Adipocyte (in vitro differentiated cells): ENCODE measurements around the gene AGPAT2.
"Not testable (repeated sequence)": the region's sequence is repeated elsewhere in the genome, so short reads cannot be mapped to it uniquely, and the experiment has no call there.

Source experiments
- DNase-seq: peaks from one replicate; pipeline ENCODE4 v3.0.0-alpha.2; 2015; ENCODE audit warnings: low read depth
- H3K27me3 ChIP-seq: replicated peaks from 2 replicates; pipeline ENCODE4 v1.7.0; 2013; ENCODE audit warnings: mild to moderate bottlenecking, low read length, moderate library complexity; ENCODE audit not compliant: control insufficient read depth, insufficient read depth
- H3K36me3 ChIP-seq: 2 replicates; pipeline ENCODE4 v1.7.0; 2013; ENCODE audit warnings: low read length, mild to moderate bottlenecking, moderate library complexity; ENCODE audit not compliant: control insufficient read depth, insufficient read depth, severe bottlenecking
- H3K4me1 ChIP-seq: 2 replicates; pipeline ENCODE4 v1.7.0; 2013; ENCODE audit warnings: mild to moderate bottlenecking, low read length, moderate library complexity; ENCODE audit not compliant: control insufficient read depth, insufficient read depth
- H3K4me3 ChIP-seq: 2 replicates; pipeline ENCODE4 v1.7.0; 2013; ENCODE audit warnings: mild to moderate bottlenecking, low read length, moderate library complexity
- H3K9ac ChIP-seq: 2 replicates; pipeline ENCODE4 v1.7.0; 2013; ENCODE audit warnings: mild to moderate bottlenecking, low read length, moderate library complexity
- H3K9me3 ChIP-seq: 2 replicates; pipeline ENCODE4 v1.7.0; 2013; ENCODE audit warnings: mild to moderate bottlenecking, low read length, moderate library complexity; ENCODE audit not compliant: control insufficient read depth

Gene AGPAT2

DNA sequence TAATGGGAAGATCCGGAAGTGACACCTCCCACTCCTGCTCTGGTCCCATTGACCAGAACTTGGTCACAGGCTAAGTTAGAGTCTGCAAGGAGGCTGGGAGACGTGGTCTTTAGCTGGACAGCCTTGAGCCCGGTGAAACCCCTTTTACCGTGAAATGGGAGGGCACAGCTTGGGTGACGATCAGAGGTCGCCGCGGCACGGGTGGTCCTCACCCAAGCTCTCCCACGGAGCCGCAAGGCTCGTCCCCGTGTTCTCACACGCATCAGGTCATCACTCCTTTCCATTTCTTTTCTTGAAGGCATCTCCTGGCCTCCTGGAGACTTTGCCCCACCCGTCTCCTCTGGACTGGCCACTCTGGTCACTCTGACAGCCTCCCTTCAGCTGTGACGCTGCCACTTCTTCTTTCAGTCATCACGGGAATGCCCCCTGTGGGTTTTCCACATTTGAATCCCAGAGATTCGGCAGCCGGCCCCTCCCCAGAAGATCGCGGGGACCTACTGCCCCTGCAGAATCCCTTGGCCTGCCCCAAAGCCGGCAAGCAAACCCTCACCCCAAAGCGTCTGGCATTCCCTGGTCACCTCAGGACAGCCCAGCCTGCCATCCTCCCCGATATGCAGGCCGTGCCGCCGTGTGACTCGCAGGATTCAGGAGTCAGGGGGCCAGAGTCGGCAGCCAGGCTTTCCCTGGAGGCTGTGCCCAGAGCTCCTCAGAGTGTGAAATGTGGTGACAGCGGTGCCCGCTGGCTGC, 43.5 kb downstream of the AGPAT2 start:
- Histone ChIP-seq H3K4me3 (no peak overlapping the region), H3K27me3 (peaks cover 23% of the 10 kb centered on the region), H3K36me3 (no peaks in the 10 kb centered on the region), H3K4me1 (peaks cover 21% of the 10 kb centered on the region), H3K9me3 (no peaks in the 10 kb centered on the region), H3K9ac (no peak overlapping the region)
- DNase-seq = no peak

GRCh38 chr9:136642439-136642921, 44.8 kb downstream of the AGPAT2 start:
- Histone ChIP-seq H3K36me3 (no peaks in the 10 kb centered on the region), H3K9ac (no peak overlapping the region), H3K4me3 (no peak overlapping the region), H3K9me3 (no peaks in the 10 kb centered on the region), H3K27me3 (peaks cover 27% of the 10 kb centered on the region), H3K4me1 (peaks cover 21% of the 10 kb centered on the region)
- no peak for DNase-seq

DNA sequence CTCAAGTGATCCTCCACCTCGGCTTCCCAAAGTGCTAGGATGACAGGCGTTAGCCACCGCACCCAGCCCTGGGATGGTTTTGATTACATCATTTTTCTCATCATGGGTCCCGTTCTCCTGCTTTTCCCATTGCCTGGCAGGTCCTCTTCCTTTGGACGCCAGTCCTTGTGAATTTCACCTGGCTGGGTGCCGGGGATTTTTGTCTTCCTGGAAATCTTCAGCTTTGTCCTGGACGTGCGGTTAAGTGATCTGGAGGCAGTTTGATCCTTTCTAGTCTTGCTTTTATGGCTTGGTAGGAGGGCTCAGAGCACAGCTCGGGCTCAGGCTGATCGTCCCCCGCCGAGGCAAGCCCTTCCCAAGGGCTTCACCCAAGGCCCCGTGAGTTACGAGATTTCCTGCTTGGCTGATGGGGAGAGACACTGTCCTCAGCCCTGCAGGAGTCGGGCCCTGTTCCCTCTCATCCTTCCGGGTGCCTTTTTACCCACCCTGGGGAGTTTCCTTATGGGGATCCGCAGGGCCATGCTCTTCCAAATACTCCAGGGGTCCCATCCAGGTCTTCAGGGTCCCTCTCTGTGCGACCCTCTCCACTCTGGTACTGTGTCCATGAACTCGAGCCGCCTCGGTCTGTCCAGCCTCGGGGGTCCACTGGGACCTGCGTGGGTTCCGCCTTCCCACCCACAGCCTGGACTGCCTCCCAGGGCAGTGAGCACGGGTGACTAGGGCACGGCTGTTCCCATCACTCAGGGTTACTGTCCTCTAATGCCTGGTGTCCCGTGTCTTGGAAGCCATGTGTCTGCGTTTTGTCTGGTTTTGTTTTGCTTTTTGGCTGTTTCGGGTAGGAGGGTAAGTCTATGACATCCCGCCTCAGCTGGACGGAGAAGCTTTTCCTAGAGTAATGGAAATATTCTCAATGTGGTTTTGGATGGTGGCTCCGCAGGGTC, 46.8 kb downstream of the AGPAT2 start:
- H3K9me3 ChIP-seq = no peaks in the 10 kb centered on the region
- H3K27me3 ChIP-seq = peaks cover 29% of the 10 kb centered on the region
- no peaks in the 10 kb centered on the region for H3K36me3 ChIP-seq
- DNase-seq = no peak
- peaks cover 21% of the 10 kb centered on the region for H3K4me1 ChIP-seq
- H3K4me3 ChIP-seq = no peak overlapping the region
- H3K9ac ChIP-seq = no peak overlapping the region

- peak; percentile 26 for DNase-seq
- peaks cover 10% of the 10 kb centered on the region for H3K27me3 ChIP-seq
- no peaks in the 10 kb centered on the region for H3K36me3 ChIP-seq
- no peak overlapping the region for H3K4me3 ChIP-seq
- no peaks in the 10 kb centered on the region for H3K4me1 ChIP-seq
- no peak overlapping the region for H3K9ac ChIP-seq
- no peaks in the 10 kb centered on the region for H3K9me3 ChIP-seq
These were observed 52.4 kb downstream of the AGPAT2 start for GRCh38 chr9:136634904-136635303.

DNA sequence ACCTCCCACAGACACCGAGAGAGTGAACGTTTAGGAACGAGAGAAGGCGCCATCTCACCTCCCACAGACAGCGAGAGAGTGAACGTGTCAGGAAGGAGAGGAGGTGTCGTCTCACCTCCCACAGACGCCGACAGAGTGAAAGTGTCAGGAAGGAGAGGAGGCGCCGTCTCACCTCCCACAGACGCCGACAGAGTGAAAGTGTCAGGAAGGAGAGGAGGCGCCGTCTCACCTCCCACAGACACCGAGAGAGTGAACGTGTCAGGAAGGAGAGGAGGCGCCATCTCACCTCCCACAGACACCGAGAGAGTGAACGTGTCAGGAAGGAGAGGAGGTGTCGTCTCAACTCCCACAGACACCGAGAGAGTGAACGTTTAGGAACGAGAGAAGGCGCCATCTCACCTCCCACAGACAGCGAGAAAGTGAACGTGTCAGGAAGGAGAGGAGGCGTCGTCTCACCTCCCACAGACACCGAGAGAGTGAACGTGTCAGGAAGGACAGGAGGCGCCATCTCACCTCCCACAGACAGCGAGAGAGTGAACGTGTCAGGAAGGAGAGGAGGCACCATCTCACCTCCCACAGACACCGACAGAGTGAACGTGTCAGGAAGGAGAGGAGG, 54.7 kb downstream of the AGPAT2 start:
- DNase-seq, H3K4me3 ChIP-seq, H3K9me3 ChIP-seq, H3K9ac ChIP-seq, H3K4me1 ChIP-seq, H3K36me3 ChIP-seq, H3K27me3 ChIP-seq: not testable (repeated sequence)

GRCh38 chr9:136632072-136632471, 55.2 kb downstream of the AGPAT2 start:
- not testable (repeated sequence) for H3K4me3 ChIP-seq, H3K27me3 ChIP-seq, H3K9me3 ChIP-seq, H3K4me1 ChIP-seq, H3K9ac ChIP-seq, H3K36me3 ChIP-seq, DNase-seq

GRCh38 chr9:136631038-136632000, 55.9 kb downstream of the AGPAT2 start:
- no peak overlapping the region for H3K4me3 ChIP-seq
- H3K36me3 ChIP-seq = no peaks in the 10 kb centered on the region
- no peaks in the 10 kb centered on the region for H3K4me1 ChIP-seq
- H3K27me3 ChIP-seq = peaks cover 6% of the 10 kb centered on the region
- H3K9me3 ChIP-seq = no peaks in the 10 kb centered on the region
- DNase-seq = peak; percentile 87
- H3K9ac ChIP-seq = no peak overlapping the region

DNA sequence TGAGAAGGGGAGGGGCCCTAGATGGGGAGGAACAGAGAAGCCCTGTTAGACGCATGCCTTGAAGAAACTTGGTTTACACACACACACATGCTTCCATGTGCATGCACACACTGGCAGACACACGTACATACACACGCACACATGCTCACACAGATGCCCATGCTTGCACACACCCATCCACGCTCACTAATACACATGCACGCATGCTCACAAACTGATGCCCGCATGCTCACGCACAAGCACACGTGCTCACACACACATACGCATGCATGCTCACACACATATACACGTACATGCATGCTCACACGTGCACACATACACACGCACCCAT, 56.6 kb downstream of the AGPAT2 start:
- H3K9me3 ChIP-seq = no peaks in the 10 kb centered on the region
- H3K4me3 ChIP-seq = no peak overlapping the region
- DNase-seq = no peak
- H3K9ac ChIP-seq = no peak overlapping the region
- peaks cover 6% of the 10 kb centered on the region for H3K27me3 ChIP-seq
- no peaks in the 10 kb centered on the region for H3K36me3 ChIP-seq
- H3K4me1 ChIP-seq = no peaks in the 10 kb centered on the region

GRCh38 chr9:136629879-136630661, 57.2 kb downstream of the AGPAT2 start:
- H3K9me3 ChIP-seq = no peaks in the 10 kb centered on the region
- H3K4me3 ChIP-seq = no peak overlapping the region
- no peaks in the 10 kb centered on the region for H3K4me1 ChIP-seq
- H3K27me3 ChIP-seq = peaks cover 6% of the 10 kb centered on the region
- DNase-seq = peak; percentile 59
- no peaks in the 10 kb centered on the region for H3K36me3 ChIP-seq
- H3K9ac ChIP-seq = no peak overlapping the region
